ENCODE data around the gene KRT80.
"Not testable (repeated sequence)": the region's sequence is repeated elsewhere in the genome, so short reads cannot be mapped to it uniquely, and the experiment has no call there.

Gene KRT80

GRCh38 chr12:52191841-52192791 lies at the start of gene KRT80:
KRT80 (minus strand) TSS chr12:52192014; CDS start chr12:52191902, 112 bp downstream.
- Histone ChIP-seq H3K4me3 (peak within 1 kb of the TSS; percentile 8 to 30 (median 12)), H3K27ac (peak within 1 kb of the TSS in 20 of 21 experiments; percentile 14 to 89 (median 76))

- Histone ChIP-seq H3K4me3 (no peak overlapping the region), H3K27ac (no peak overlapping the region)
Observed at GRCh38 chr12:52241205-52241842, 49.5 kb upstream of the KRT80 start.

- not testable (repeated sequence) for H3K4me3 ChIP-seq, H3K27ac ChIP-seq
Observed at GRCh38 chr12:52240247-52240646, 48.4 kb upstream of the KRT80 start.

GRCh38 chr12:52239767-52240166 lies 48.0 kb upstream of the KRT80 start:
- no peak overlapping the region for H3K27ac ChIP-seq

GRCh38 chr12:52238916-52239646 lies 47.3 kb upstream of the KRT80 start:
- Histone ChIP-seq H3K27ac (no peak overlapping the region), H3K4me3 (no peak overlapping the region)

More at GRCh38 chr12:52239767-52240166, 48.0 kb upstream of the KRT80 start:
- H3K4me3 ChIP-seq = no peak overlapping the region

GRCh38 chr12:52238207-52238840 lies 46.5 kb upstream of the KRT80 start:
- no peak overlapping the region for H3K4me3 ChIP-seq
- no peak overlapping the region for H3K27ac ChIP-seq

GRCh38 chr12:52236386-52237050 lies 44.7 kb upstream of the KRT80 start:
- Histone ChIP-seq H3K27ac (no peak overlapping the region), H3K4me3 (no peak overlapping the region)

- peak overlapping the region in 1 of 21 experiments; percentile 21 for H3K27ac ChIP-seq
Observed at GRCh38 chr12:52235822-52236361, 44.1 kb upstream of the KRT80 start.

GRCh38 chr12:52235001-52235764 lies 43.4 kb upstream of the KRT80 start:
- Histone ChIP-seq H3K27ac (peak overlapping the region in 3 of 21 experiments; percentile 18 to 27 (median 21)), H3K4me3 (no peak overlapping the region)

More at GRCh38 chr12:52235822-52236361, 44.1 kb upstream of the KRT80 start:
- no peak overlapping the region for H3K4me3 ChIP-seq

GRCh38 chr12:52234223-52234810 lies 42.5 kb upstream of the KRT80 start:
- H3K27ac ChIP-seq = peak overlapping the region in 3 of 21 experiments; percentile 18 to 63 (median 34)
- H3K4me3 ChIP-seq = no peak overlapping the region

- H3K27ac ChIP-seq = peak overlapping the region in 6 of 21 experiments; percentile 4 to 63 (median 14)
- H3K4me3 ChIP-seq = peak overlapping the region in 2 of 7 experiments; percentile 4 to 12
Observed at GRCh38 chr12:52233462-52234207, 41.8 kb upstream of the KRT80 start.

- Histone ChIP-seq H3K4me3 (peak within 1 kb of the TSS in 2 of 7 experiments; percentile 4 to 12), H3K27ac (peak within 1 kb of the TSS in 7 of 21 experiments; percentile 4 to 67 (median 18))
Observed at GRCh38 chr12:52232674-52233461, 41.1 kb upstream of the KRT80 start, which contains the start of gene KRT7. KRT7 (plus strand) TSS chr12:52233243; CDS start chr12:52233297, 54 bp downstream.

- peak overlapping the region in 3 of 21 experiments; percentile 23 to 67 (median 24) for H3K27ac ChIP-seq
- no peak overlapping the region for H3K4me3 ChIP-seq
Observed at GRCh38 chr12:52232203-52232673, 40.4 kb upstream of the KRT80 start.

- peak overlapping the region in 10 of 21 experiments; percentile 20 to 71 (median 58) for H3K27ac ChIP-seq
- no peak overlapping the region for H3K4me3 ChIP-seq
Observed at GRCh38 chr12:52231305-52232202, 39.7 kb upstream of the KRT80 start.
